SK-N-MC (cell line): ENCODE data around the gene ATP2B2.

Experiments
- DNase-seq: peaks from one replicate; pipeline ENCODE4 v3.0.0-alpha.2; 2011; ENCODE audit warnings: low read depth, low spot score
- H3K27ac ChIP-seq: fragments of 200-600 bp; sonication (generic); 2 replicates; pipeline ENCODE4 v1.5.1; 2016; ENCODE audit warnings: mixed run types
- H3K36me3 ChIP-seq: fragments of 200-600 bp; sonication (generic); 2 replicates; pipeline ENCODE4 v1.6.1; 2017; ENCODE audit warnings: antibody characterized with exemption, low read length, mixed read lengths; ENCODE audit not compliant: insufficient read depth
- H3K4me3 ChIP-seq: fragments of 200-600 bp; sonication (generic); 2 replicates; pipeline ENCODE4 v1.5.1; 2016
- H3K9ac ChIP-seq: fragments of 200-600 bp; sonication (generic); 2 replicates; pipeline ENCODE4 v1.8.0; 2017; ENCODE audit warnings: mixed run types, mixed read lengths; ENCODE audit not compliant: insufficient read length
- H3K9me3 ChIP-seq: fragments of 200-600 bp; sonication (generic); 2 replicates; pipeline ENCODE4 v1.6.1; 2017; ENCODE audit warnings: low read depth, mild to moderate bottlenecking, antibody characterized with exemption, low read length, moderate library complexity, mixed read lengths
- EZH2 ChIP-seq: fragments of 200-600 bp; sonication (generic); IDR thresholded peaks from one replicate; pipeline ENCODE4 v1.6.1; 2017; ENCODE audit warnings: antibody characterized with exemption
- FOXP2 ChIP-seq: optimal IDR thresholded peaks from 2 replicates; pipeline ENCODE3; 2011; ENCODE audit warnings: mild to moderate bottlenecking, moderate library complexity; ENCODE audit not compliant: insufficient read depth; ENCODE audit errors: extremely low read length, control extremely low read depth
- POLR2AphosphoS5 ChIP-seq: IDR thresholded peaks from 2 replicates; pipeline ENCODE4 v1.6.1; 2012; ENCODE audit warnings: mild to moderate bottlenecking, low read depth, low read length, borderline replicate concordance

Gene ATP2B2

DNA sequence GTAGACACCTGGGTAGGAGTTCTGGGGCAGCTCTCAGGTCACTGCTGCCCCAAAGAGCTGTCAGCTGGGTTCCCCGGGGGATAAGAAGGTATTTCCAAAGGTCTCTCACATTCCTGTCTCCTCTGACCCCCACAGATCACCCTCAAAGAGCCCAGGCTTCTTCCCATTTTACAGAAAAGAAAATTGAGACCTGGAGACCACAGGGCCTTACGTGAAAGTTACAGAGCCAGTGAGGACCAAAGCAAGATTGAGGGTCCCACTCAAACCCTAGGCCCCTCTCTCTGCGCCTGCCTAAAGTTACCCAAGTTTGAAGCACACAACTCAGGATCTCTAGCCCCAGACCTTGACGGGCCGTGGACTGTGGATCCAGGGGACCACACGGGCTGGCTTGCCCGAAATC, 3.9 kb upstream of the ATP2B2 start:
- TF ChIP-seq FOXP2 (no peak), POLR2AphosphoS5 (no peak), EZH2 (no peak)
- no peak overlapping the region for H3K4me3 ChIP-seq
- H3K9ac ChIP-seq, result no peak overlapping the region
- no peak for DNase-seq
- H3K27ac ChIP-seq, result no peak overlapping the region
- no peaks in the 10 kb centered on the region for H3K36me3 ChIP-seq
- H3K9me3 ChIP-seq, result no peaks in the 10 kb centered on the region

- no peak overlapping the region for H3K27ac ChIP-seq
- no peaks in the 10 kb centered on the region for H3K36me3 ChIP-seq
- no peak for DNase-seq
- TF ChIP-seq POLR2AphosphoS5 (no peak), FOXP2 (no peak), EZH2 (no peak)
- H3K9me3 ChIP-seq, result no peaks in the 10 kb centered on the region
- no peak overlapping the region for H3K4me3 ChIP-seq
- no peak overlapping the region for H3K9ac ChIP-seq
These were observed 3.4 kb upstream of the ATP2B2 start for GRCh38 chr3:10508619-10509260.

- no peak for TF ChIP-seq EZH2
- no peak for TF ChIP-seq FOXP2
- TF ChIP-seq POLR2AphosphoS5, result no peak
- DNase-seq, result no peak
- Histone ChIP-seq H3K4me3 (no peak overlapping the region), H3K27ac (no peak overlapping the region), H3K9ac (no peak overlapping the region), H3K9me3 (no peaks in the 10 kb centered on the region), H3K36me3 (no peaks in the 10 kb centered on the region)
These were observed 2.8 kb upstream of the ATP2B2 start for GRCh38 chr3:10508235-10508618.

DNA sequence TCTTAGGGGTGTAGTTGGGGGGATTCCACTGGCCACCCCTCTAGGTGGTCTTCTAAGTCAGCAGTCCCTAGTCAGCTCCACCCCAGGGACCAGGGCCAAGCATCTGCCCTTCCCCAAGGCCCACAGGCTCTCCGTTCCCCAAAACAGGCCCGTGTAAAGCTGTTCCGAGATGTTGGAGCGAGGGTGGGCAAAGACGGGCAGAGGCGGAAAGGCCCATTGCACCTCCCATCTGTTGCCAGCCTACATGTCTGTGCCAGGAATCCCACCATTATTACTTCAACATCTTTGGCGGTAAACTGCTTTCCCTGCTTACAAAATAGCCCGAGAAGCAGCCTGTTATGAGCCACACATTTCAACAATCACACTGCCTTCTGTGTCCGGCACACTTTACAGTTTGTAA, 1.9 kb upstream of the ATP2B2 start:
- H3K4me3 ChIP-seq, result no peak overlapping the region
- TF ChIP-seq EZH2 (no peak), FOXP2 (no peak), POLR2AphosphoS5 (no peak)
- H3K9ac ChIP-seq, result no peak overlapping the region
- H3K27ac ChIP-seq, result no peak overlapping the region
- H3K36me3 ChIP-seq, result no peaks in the 10 kb centered on the region
- DNase-seq, result no peak
- no peaks in the 10 kb centered on the region for H3K9me3 ChIP-seq

- no peak overlapping the region for H3K27ac ChIP-seq
- H3K9me3 ChIP-seq, result no peaks in the 10 kb centered on the region
- DNase-seq, result no peak
- no peaks in the 10 kb centered on the region for H3K36me3 ChIP-seq
- TF ChIP-seq POLR2AphosphoS5 (no peak), EZH2 (no peak), FOXP2 (no peak)
- no peak overlapping the region for H3K4me3 ChIP-seq
- H3K9ac ChIP-seq, result no peak overlapping the region
These were observed 1.3 kb upstream of the ATP2B2 start for GRCh38 chr3:10506696-10507095.

DNA sequence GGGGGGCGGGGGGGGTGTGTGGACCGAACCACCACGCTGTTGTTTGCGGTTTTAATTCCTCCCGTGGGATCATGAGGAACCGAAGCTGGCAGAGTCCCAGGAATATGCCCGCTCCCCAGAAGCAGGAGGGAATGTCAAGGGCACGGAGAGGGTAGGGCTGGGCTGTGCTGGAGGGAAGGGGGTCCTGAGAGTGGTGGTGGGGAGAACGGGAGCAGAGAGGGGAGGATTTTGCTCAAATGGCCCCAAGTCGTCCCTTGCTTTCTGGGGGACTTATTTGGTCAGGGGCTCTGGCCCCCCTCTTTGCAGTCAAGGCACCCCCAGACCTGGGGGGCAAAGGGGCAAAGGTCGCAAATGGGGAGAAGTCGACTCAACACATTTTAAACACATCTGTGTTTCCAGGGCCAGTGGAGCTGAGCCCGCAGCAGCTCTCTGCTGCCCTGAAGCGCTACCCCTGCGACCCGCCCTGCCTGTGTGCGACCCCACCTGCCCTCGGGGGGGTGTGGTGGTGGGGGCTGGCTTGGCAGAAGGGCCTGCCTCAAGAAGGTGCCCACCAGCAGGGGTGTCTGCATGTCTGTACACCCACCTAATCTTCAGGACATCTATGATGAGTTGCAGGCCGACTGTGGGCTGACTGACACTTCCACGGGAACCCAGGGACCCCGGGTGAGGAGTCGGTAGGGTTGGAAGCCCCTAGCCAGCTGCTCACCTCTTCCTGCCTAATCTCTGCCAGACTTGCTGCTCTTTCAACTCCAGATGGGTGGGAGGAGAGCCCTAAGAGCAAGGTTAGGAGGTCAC, 602 bp upstream of the ATP2B2 start:
- Histone ChIP-seq H3K9me3 (no peaks in the 10 kb centered on the region), H3K4me3 (no peak overlapping the region), H3K36me3 (no peaks in the 10 kb centered on the region), H3K9ac (no peak overlapping the region), H3K27ac (no peak overlapping the region)
- TF ChIP-seq EZH2, result no peak
- TF ChIP-seq POLR2AphosphoS5, result no peak
- TF ChIP-seq FOXP2, result no peak
- DNase-seq, result no peak

- TF ChIP-seq FOXP2 (no peak), EZH2 (no peak), POLR2AphosphoS5 (no peak)
- no peak overlapping the region for H3K4me3 ChIP-seq
These were observed 976 bp downstream of the ATP2B2 start for GRCh38 chr3:10504171-10505049.

GRCh38 chr3:10503217-10503796, 2.1 kb downstream of the ATP2B2 start:
- Histone ChIP-seq H3K9ac (no peak overlapping the region), H3K9me3 (no peaks in the 10 kb centered on the region), H3K27ac (no peak overlapping the region), H3K4me3 (no peak overlapping the region), H3K36me3 (no peaks in the 10 kb centered on the region)
- TF ChIP-seq EZH2, result no peak
- no peak for DNase-seq

More at GRCh38 chr3:10504171-10505049, 976 bp downstream of the ATP2B2 start:
- Histone ChIP-seq H3K9me3 (no peaks in the 10 kb centered on the region), H3K36me3 (no peaks in the 10 kb centered on the region), H3K27ac (no peak overlapping the region), H3K9ac (no peak overlapping the region)
- DNase-seq, result no peak
